Endothelial cell of umbilical vein (primary cell): Measurements from ENCODE around the gene SCN5A. TPM values are rescaled to one million over a fixed set of nuclear protein-coding genes. Genes with fewer than 3 reads are reported as not detected.

Experiments
- BruUV-seq: library from RNA; stranded (reverse); fragments of 400-500 nt; replicated peaks from 2 replicates; lab custom pipeline; 2021; lab: Mats Ljungman, UMichigan
- CTCF ChIA-PET: fragments of 300-600, 350-600 bp; sonication (Branson Sonifier 250); formaldehyde crosslinking; loops from one replicate; lab custom pipeline; 2021; ENCODE audit warnings: antibody characterized with exemption, inconsistent platforms; lab: Charles Lee
- POLR2A ChIA-PET: fragments of 300-600, 350-600 bp; sonication (Branson Sonifier 250); formaldehyde crosslinking; loops from one replicate; lab custom pipeline; 2021; ENCODE audit warnings: antibody characterized with exemption, inconsistent platforms; lab: Charles Lee
- DNase-seq: peaks from one replicate; pipeline ENCODE4 v3.0.0-alpha.2; 2011; ENCODE audit warnings: low read depth, low spot score
- FAIRE-seq: peaks from 2 replicates; lab custom pipeline; 2011; peaks lifted over from hg19 to GRCh38; lab: Jason Lieb, UNC
- H2AFZ ChIP-seq: 2 replicates; pipeline ENCODE4 v1.6.0; 2012; ENCODE audit warnings: low read depth, low read length, control low read depth, inconsistent platforms
- H3K27ac ChIP-seq: 2 replicates; pipeline ENCODE4 v1.5.1; 2011; ENCODE audit warnings: low read depth, mild to moderate bottlenecking, control low read depth, low read length, moderate library complexity; ENCODE audit not compliant: insufficient read depth
- H3K27me3 ChIP-seq, 2 experiments: 2 replicates each; pipeline versions ENCODE4 v1.6.0 to v1.6.1; 2011; ENCODE audit warnings: low read length in 2 of 2, mixed read lengths in 1 of 2; ENCODE audit not compliant: control insufficient read depth in 2 of 2, insufficient read depth in 2 of 2
- H3K36me3 ChIP-seq, 2 experiments: 2 replicates in 1 of 2; 3 replicates in 1 of 2; pipeline ENCODE4 v1.5.1; 2011; ENCODE audit warnings: low read length in 2 of 2, mild to moderate bottlenecking in 1 of 2, moderate library complexity in 1 of 2; ENCODE audit not compliant: control insufficient read depth in 2 of 2, insufficient read depth in 2 of 2; ENCODE audit errors: extremely low read depth in 1 of 2
- H3K4me1 ChIP-seq: 3 replicates; pipeline ENCODE4 v1.5.1; 2011; ENCODE audit warnings: mild to moderate bottlenecking, low read length; ENCODE audit not compliant: control insufficient read depth, insufficient read depth; ENCODE audit errors: extremely low read depth
- H3K4me2 ChIP-seq: 2 replicates; pipeline ENCODE4 v1.6.1; 2011; ENCODE audit warnings: low read length, control low read depth, mixed read lengths; ENCODE audit not compliant: insufficient read depth
- H3K4me3 ChIP-seq, 3 experiments: fragments of 200-600 bp in 1 of 3; sonication (generic), shearing (Covaris generic) in 1 of 3; replicated peaks in 1 of 3; 2 replicates each; pipeline ENCODE4 v1.5.1; 2011 to 2016; ENCODE audit warnings: control low read depth in 3 of 3, low read length in 3 of 3, mild to moderate bottlenecking in 2 of 3, inconsistent platforms in 1 of 3, low read depth in 1 of 3, moderate library complexity in 1 of 3; ENCODE audit not compliant: insufficient read depth in 1 of 3
- H3K79me2 ChIP-seq: 2 replicates; pipeline ENCODE4 v1.6.0; 2012; ENCODE audit warnings: low read length, inconsistent platforms; ENCODE audit not compliant: control insufficient read depth, insufficient read depth
- H3K9ac ChIP-seq: replicated peaks from 2 replicates; pipeline ENCODE3; 2011; ENCODE audit warnings: low read length, control low read depth; ENCODE audit not compliant: insufficient read depth; ENCODE audit errors: extremely low read depth
- H3K9me1 ChIP-seq: replicated peaks from 3 replicates; pipeline ENCODE4 v1.6.0; 2011; ENCODE audit warnings: mild to moderate bottlenecking, low read length; ENCODE audit not compliant: control insufficient read depth, insufficient read depth; ENCODE audit errors: extremely low read depth
- H3K9me3 ChIP-seq: replicated peaks from 2 replicates; pipeline ENCODE4 v1.5.1; 2012; ENCODE audit warnings: low read length, inconsistent platforms; ENCODE audit not compliant: control insufficient read depth, insufficient read depth
- H4K20me1 ChIP-seq: replicated peaks from 2 replicates; pipeline ENCODE3; 2011; ENCODE audit warnings: mild to moderate bottlenecking, low read length; ENCODE audit not compliant: control insufficient read depth, insufficient read depth; ENCODE audit errors: extremely low read depth
- CTCF ChIP-seq, 2 donors: IDR thresholded peaks; 1 replicate in 1 of 2; 2 replicates in 1 of 2; pipeline ENCODE4 v1.5.1; 2011; ENCODE audit warnings: low read length in 2 of 2, mild to moderate bottlenecking in 2 of 2, moderate library complexity in 2 of 2, control low read depth in 1 of 2, inconsistent platforms in 1 of 2, low read depth in 1 of 2; ENCODE audit not compliant: insufficient read depth in 1 of 2; ENCODE audit errors: extremely low read depth in 1 of 2
- EZH2 ChIP-seq: IDR thresholded peaks from 2 replicates; pipeline ENCODE4 v1.6.1; 2012; ENCODE audit warnings: borderline replicate concordance, low read depth, mild to moderate bottlenecking, moderate library complexity, low read length, inconsistent platforms; ENCODE audit not compliant: severe bottlenecking
- FOS ChIP-seq: IDR thresholded peaks from 2 replicates; pipeline ENCODE4 v1.6.1; 2011; ENCODE audit warnings: mild to moderate bottlenecking, low read length, moderate library complexity, borderline replicate concordance; ENCODE audit not compliant: insufficient read depth
- JUN ChIP-seq: IDR thresholded peaks from 2 replicates; pipeline ENCODE4 v1.6.1; 2011; ENCODE audit warnings: borderline replicate concordance, low read depth; ENCODE audit not compliant: insufficient read length, insufficient read depth
- MAX ChIP-seq: IDR thresholded peaks from 2 replicates; pipeline ENCODE4 v1.6.1; 2011; ENCODE audit not compliant: insufficient read depth, insufficient read length
- POLR2A ChIP-seq: IDR thresholded peaks from 2 replicates; pipeline ENCODE4 v1.6.1; 2012; ENCODE audit warnings: low read depth, mild to moderate bottlenecking, control low read depth, low read length
- dilution Hi-C: fragments of 300-500 bp; cut with MboI; formaldehyde crosslinking; loops from one replicate; pipeline ENCODE4 v1.15.0; 2019; ENCODE audit warnings: low sequenced_read_pairs; ENCODE audit not compliant: extremely low pct_ligation_motif_present
- intact Hi-C: fragments of 100-400 bp; cut with micrococcal nuclease; formaldehyde crosslinking; loops from one replicate; pipeline ENCODE4 v1.10.0; 2022
- polyA plus RNA-seq, 4 experiments: library from polyadenylated mRNA; depleted of rRNA in 3 of 4; stranded (reverse) in 3 of 4; unstranded in 1 of 4; fragments of >200 nt; gene quantifications; 2 replicates each; pipeline versions ENCODE4 v1.2.1 to v1.2.3, GENCODE V29; 2011 to 2012; ENCODE audit warnings: missing spikeins in 1 of 4
- total RNA-seq: library from RNA; stranded (reverse); gene quantifications from 2 replicates; pipeline ENCODE4 v1.2.3, GENCODE V29; 2021

The SCN5A gene
- total and polyA plus RNA-seq, 2 donors (not counting 3 experiments of a cell fraction or from before 2014, with no cell fraction given): 2.7 to 20.0 TPM

GRCh38 chr3:38562467-38562925, 87.0 kb downstream of the SCN5A start:
- Histone ChIP-seq H3K4me2 (no peak overlapping the region), H3K4me3 (no peak overlapping the region), H3K4me1 (no peaks in the 10 kb centered on the region), H3K36me3 (no peaks in the 10 kb centered on the region), H3K79me2 (no peaks in the 10 kb centered on the region), H3K27me3 (no peaks in the 10 kb centered on the region), H2AFZ (no peak overlapping the region), H4K20me1 (no peaks in the 10 kb centered on the region), H3K27ac (no peak overlapping the region), H3K9me1 (no peaks in the 10 kb centered on the region), H3K9ac (no peak overlapping the region), H3K9me3 (no peaks in the 10 kb centered on the region)
- DNase-seq (no peak), FAIRE-seq (no peak)
- CTCF ChIA-PET: no interaction called here
- BruUV-seq: no TSS peak
- dilution Hi-C loops: no loop called here
- POLR2A ChIA-PET: no interaction called here
- TF ChIP-seq POLR2A: no peak
- no peak for TF ChIP-seq MAX
- TF ChIP-seq CTCF (IDR thresholded peaks at IDR 0.05; ENCODE audit: extremely low read depth in 1 of 2, insufficient read depth in 1 of 2, low read depth in 1 of 2, low read length in 2 of 2): no peak
- TF ChIP-seq JUN: no peak
- no peak for TF ChIP-seq EZH2
- TF ChIP-seq FOS: no peak
- intact Hi-C loops: no loop called here
